Measurements from ENCODE around the gene MTUS2. TPM values are rescaled to one million over a fixed set of nuclear protein-coding genes. Genes with fewer than 3 reads are reported as not detected.

The MTUS2 gene
- total RNA-seq, 1 donor, result 0.36 TPM

- DNase-seq (ENCODE audit: low read depth), result no peak
- TF ChIP-seq CTCF (IDR thresholded peaks at IDR 0.05; ENCODE audit: insufficient read depth, low read length), result no peak
- H3K4me3 ChIP-seq (ENCODE audit: low read depth, low read length), result no peak overlapping the region
These were observed 636.3 kb downstream of the MTUS2 start for GRCh38 chr13:29456419-29456818.

GRCh38 chr13:29457299-29457698 lies 637.2 kb downstream of the MTUS2 start:
- H3K4me3 ChIP-seq (ENCODE audit: low read depth, low read length), result no peak overlapping the region
- no peak for TF ChIP-seq CTCF (IDR thresholded peaks at IDR 0.05; ENCODE audit: insufficient read depth, low read length)

GRCh38 chr13:29458419-29458818 lies 638.3 kb downstream of the MTUS2 start:
- H3K4me3 ChIP-seq (ENCODE audit: low read depth, low read length), result no peak overlapping the region
- no peak for TF ChIP-seq CTCF (IDR thresholded peaks at IDR 0.05; ENCODE audit: insufficient read depth, low read length)
- DNase-seq (ENCODE audit: low read depth), result no peak

More at GRCh38 chr13:29457299-29457698, 637.2 kb downstream of the MTUS2 start:
- DNase-seq (ENCODE audit: low read depth), result peak; percentile 91

- no peak for TF ChIP-seq CTCF (IDR thresholded peaks at IDR 0.05; ENCODE audit: insufficient read depth, low read length)
- DNase-seq (ENCODE audit: low read depth), result no peak
- no peak overlapping the region for H3K4me3 ChIP-seq (ENCODE audit: low read depth, low read length)
These were observed 639.7 kb downstream of the MTUS2 start for GRCh38 chr13:29459813-29460355.

- no peak for DNase-seq (ENCODE audit: low read depth)
- TF ChIP-seq CTCF (IDR thresholded peaks at IDR 0.05; ENCODE audit: insufficient read depth, low read length), result no peak
- no peak overlapping the region for H3K4me3 ChIP-seq (ENCODE audit: low read depth, low read length)
These were observed 644.1 kb downstream of the MTUS2 start for GRCh38 chr13:29464105-29464679.

- no peak overlapping the region for H3K4me3 ChIP-seq (ENCODE audit: low read depth, low read length)
- peak; percentile 54 for DNase-seq (ENCODE audit: low read depth)
- no peak for TF ChIP-seq CTCF (IDR thresholded peaks at IDR 0.05; ENCODE audit: insufficient read depth, low read length)
These were observed 645.7 kb downstream of the MTUS2 start for GRCh38 chr13:29465741-29466293.

Measured in fibroblast of the aortic adventitia (primary cell).